IPS DF 19.7 (cell line): ENCODE measurements around the gene BSN.

Experiments used
- DNase-seq: peaks from one replicate; pipeline ENCODE4 v3.0.0-alpha.2; 2013; ENCODE audit warnings: low read depth, low spot score

The BSN gene

DNA sequence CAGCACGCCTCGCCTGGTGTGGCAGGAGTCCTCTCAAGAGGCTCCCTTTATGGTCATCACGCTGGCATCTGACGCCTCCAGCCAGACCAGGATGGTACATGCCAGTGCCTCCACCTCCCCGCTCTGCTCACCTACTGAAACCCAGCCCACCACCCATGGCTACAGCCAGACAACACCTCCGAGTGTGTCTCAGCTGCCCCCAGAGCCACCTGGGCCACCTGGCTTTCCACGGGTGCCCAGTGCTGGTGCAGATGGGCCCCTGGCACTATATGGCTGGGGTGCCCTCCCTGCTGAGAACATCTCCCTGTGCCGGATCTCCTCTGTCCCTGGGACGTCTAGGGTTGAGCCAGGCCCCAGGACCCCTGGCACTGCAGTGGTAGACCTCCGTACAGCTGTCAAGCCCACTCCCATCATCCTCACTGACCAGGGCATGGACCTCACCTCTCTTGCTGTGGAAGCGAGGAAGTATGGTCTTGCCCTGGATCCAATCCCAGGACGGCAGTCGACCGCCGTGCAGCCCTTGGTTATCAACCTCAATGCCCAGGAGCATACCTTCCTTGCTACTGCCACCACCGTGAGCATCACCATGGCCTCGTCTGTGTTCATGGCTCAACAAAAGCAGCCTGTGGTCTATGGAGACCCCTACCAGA lies 100.0 kb downstream of the BSN start:
- no peak for DNase-seq

DNA sequence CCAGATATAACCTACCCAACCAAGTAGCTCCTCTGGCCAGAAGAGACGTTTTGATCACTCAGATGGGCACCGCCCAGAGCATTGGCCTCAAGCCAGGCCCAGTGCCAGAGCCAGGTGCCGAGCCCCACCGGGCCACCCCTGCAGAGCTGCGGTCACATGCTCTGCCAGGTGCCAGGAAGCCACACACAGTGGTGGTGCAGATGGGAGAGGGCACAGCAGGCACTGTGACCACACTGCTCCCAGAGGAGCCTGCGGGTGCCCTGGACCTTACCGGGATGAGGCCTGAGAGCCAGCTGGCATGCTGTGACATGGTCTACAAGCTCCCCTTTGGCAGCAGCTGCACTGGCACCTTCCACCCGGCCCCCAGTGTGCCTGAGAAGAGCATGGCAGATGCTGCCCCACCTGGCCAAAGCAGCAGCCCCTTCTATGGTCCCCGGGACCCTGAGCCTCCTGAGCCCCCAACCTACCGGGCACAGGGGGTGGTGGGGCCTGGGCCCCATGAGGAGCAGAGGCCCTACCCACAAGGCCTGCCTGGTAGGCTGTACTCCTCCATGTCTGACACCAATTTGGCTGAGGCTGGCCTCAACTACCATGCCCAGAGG lies 100.8 kb downstream of the BSN start:
- no peak for DNase-seq

DNA sequence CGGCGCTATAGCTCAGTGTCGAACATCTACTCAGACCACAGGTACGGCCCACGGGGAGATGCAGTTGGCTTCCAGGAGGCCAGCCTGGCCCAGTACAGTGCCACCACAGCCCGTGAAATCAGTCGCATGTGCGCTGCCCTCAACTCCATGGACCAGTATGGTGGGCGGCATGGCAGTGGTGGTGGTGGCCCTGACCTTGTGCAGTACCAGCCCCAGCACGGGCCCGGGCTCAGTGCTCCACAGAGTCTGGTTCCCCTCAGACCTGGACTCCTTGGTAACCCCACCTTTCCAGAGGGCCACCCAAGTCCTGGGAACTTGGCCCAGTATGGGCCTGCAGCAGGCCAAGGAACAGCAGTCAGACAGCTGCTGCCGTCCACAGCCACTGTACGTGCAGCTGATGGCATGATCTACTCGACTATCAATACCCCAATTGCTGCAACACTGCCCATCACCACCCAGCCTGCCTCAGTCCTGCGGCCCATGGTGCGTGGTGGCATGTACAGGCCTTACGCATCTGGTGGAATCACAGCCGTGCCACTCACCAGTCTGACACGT lies 101.5 kb downstream of the BSN start:
- no peak for DNase-seq

DNA sequence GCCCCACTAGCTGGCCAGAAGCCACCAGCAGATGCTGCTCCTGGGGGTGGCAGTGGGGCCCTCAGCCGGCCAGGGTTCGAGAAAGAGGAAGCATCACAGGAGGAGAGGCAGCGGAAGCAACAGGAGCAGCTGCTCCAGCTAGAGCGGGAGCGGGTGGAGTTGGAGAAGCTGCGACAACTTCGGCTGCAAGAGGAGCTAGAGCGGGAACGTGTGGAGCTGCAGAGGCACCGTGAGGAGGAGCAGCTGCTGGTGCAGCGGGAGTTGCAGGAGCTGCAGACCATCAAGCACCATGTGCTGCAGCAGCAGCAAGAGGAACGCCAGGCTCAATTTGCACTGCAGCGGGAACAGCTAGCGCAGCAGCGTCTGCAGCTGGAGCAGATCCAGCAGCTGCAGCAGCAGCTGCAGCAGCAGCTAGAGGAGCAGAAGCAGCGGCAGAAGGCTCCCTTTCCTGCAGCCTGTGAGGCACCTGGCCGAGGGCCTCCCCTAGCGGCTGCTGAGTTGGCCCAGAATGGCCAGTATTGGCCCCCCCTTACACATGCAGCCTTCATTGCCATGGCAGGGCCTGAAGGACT lies 102.3 kb downstream of the BSN start:
- DNase-seq = no peak

DNA sequence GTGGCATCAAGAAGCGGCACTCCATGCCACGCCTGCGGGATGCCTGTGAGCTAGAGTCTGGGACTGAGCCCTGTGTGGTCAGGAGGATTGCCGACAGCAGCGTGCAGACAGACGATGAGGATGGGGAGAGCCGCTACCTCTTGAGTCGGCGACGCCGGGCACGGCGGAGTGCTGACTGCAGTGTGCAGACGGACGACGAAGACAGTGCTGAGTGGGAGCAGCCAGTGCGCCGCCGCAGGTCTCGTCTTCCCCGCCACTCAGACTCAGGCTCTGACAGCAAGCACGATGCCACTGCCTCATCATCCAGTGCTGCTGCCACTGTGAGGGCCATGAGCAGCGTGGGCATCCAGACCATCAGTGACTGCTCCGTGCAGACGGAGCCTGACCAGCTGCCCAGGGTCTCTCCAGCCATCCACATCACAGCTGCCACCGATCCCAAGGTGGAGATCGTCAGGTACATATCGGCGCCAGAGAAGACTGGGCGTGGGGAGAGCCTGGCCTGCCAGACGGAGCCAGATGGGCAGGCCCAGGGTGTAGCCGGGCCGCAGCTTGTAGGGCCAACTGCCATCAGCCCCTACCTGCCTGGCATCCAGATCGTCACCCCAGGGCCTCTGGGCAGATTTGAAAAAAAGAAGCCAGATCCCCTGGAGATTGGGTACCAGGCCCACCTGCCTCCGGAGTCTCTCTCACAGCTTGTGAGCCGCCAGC lies 103.1 kb downstream of the BSN start:
- DNase-seq = no peak

DNA sequence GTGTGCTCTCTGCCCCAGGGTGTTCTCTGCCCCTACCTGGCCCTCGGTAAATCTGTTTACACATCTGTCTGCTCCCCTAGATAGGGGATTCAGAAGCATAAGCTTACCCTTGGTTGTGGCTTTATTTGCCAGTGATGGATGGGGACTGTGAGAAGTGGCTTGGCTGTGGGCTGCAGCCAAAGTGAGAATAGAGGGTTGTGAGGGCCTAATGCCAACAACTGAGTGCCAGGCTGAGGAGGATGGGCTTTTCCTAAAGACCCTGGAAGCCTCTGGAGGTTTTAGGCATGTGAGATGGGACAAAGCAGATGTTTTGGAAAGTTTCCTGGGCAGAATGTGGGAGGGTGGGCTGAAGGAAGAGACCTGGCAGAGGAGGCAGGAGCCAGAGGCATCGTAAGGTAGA lies 104.4 kb downstream of the BSN start:
- DNase-seq = no peak

DNA sequence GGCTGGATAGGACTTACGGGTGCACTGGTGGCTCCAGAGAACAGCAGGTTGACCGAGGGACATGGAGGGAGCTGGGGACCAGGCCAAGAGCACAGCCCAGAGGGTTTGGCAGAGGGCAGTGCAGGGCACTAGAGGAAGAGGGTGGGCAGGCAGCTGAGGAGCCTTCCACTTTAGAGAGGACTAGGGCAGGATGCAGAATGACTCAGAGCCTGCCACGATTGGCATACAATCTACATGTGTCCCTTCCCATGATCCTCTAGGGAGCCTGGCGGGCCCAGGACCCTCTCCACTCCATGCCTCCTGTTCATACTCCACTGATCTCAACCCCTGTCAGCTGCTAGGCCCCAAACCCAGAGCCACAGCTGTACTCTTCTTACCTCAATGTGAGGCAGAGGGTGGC lies 105.5 kb downstream of the BSN start:
- DNase-seq = no peak

DNA sequence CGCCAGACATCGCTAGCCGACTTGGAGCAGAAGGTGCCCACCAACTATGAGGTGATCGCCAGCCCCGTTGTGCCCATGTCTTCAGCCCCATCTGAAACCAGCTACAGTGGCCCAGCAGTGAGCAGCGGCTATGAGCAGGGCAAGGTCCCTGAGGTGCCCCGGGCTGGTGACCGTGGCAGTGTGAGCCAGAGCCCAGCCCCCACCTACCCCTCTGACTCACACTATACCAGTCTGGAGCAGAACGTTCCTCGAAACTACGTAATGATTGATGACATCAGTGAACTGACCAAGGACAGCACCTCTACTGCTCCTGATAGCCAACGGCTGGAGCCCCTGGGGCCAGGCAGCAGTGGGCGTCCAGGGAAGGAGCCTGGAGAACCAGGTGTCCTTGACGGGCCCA lies 107.0 kb downstream of the BSN start:
- no peak for DNase-seq

DNA sequence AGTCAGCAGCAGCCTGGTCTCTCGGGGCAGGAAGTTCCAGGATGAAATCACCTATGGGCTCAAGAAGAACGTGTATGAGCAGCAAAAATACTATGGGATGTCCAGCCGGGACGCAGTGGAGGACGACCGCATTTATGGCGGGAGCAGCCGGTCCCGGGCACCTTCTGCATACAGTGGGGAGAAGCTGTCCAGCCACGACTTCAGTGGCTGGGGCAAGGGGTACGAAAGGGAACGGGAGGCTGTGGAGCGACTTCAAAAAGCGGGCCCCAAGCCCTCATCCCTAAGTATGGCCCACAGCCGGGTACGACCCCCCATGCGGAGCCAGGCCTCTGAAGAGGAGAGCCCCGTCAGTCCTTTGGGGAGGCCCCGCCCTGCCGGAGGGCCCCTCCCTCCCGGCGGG lies 107.7 kb downstream of the BSN start:
- DNase-seq = no peak

DNA sequence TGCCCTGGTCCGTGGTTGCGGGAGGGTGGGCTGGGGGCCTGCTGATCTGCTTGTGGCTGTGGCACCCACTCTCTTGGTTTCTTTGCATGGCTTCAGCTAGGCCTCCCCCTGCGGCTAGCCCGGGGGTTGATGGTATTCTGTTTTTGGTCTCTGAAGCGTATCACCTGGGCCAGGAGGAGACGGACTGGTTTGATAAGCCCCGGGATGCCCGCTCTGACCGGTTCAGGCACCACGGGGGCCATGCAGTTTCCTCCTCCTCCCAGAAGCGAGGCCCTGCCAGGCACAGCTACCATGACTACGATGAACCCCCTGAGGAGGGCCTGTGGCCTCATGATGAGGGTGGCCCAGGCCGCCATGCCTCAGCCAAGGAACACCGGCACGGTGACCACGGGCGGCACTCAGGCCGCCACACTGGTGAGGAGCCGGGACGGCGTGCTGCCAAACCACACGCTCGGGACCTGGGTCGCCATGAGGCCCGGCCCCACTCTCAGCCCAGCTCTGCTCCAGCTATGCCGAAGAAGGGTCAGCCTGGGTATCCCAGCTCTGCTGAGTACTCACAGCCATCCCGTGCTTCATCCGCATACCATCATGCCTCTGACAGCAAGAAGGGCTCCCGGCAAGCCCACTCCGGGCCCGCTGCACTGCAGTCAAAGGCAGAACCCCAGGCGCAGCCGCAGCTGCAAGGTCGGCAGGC lies 108.6 kb downstream of the BSN start:
- no peak for DNase-seq

DNA sequence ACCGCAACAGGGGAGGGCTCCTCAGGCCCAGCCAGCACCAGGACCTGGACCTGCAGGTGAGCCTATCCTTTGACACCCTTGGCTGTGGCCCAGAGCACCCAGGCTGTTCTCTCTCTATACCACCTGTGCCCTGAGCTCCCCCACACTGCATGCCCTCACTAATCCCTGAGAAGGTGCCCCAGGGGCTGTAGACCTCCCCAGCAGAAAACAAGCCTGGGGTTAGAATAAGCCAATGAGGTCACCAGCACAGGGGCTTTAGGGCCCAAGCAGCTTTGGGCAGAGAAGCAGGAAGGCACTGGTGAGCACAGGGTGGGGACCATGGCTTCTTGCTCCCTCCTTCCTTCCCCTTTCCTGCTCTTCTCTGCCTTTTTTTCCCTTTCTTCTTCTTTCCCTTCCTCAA lies 109.6 kb downstream of the BSN start:
- no peak for DNase-seq

DNA sequence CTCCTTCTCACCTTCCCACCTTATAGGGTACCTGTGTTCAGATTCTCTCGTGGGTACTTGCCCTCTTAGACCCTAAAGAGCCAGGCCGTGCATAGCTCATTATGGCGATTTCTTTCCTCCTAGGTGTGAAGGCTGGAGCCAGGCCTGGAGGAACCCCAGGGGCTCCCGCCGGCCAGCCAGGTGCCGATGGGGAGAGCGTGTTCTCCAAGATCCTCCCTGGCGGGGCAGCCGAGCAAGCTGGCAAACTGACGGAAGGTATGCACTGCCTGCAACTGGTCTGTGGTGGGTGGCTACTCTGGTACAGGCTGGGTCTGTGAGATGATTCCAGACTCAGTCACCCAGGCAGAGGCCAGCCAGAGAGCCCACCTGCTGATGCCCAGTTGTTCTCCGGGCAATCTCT lies 110.0 kb downstream of the BSN start:
- DNase-seq = no peak

DNA sequence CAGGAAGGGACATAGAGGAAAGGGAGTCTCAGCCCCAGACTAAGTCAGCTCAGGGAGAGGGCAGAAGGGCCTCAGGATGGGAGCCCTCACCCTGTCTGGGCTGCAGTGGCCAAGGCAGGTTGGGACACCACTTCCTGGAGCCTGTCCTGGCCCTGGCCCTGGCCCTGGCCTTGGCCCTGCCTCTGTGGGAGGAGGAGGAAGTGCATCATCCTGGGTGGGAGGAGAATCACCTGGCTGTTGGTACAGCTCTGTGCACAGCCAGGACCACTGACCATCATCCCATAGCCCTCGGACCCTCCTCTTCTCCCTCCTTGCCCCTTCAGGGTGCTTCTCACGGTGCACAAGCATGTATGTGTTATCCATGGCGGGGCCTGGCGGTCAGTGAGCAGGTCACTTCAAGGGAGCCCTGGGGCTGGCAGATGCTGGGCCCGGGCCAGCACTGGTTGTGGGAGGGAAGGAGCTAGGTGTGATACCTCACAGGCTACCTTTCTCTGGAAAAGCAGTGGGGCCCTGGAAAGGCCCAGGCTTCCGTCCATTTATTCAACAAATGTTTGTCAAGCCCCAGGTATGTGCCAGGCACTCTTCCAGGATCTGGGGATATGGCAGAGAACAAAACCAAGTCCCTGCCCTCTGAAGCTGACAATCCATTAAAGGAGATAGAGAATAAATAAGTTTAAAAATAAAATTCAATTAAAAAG lies 111.7 kb downstream of the BSN start:
- DNase-seq = no peak

DNA sequence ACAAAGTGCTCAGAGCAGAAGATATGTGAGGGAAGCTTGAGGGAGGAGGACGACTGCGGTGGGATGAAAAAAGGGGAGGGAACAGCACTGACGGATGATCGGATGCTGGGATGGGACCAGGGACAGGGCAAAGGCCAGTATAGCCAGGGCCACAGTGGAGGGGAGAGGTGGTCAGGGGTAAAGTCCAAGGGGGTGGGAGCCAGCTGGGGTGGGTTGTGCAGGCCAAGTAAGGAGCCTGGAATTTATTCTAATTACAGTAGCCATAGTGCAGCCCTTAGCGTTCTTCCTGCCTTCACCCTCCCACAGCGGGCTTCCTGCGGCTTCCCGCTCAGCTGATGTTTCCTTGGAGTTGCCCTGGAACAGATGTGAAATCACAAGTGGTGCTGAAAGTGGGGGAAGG lies 112.3 kb downstream of the BSN start:
- DNase-seq = no peak

DNA sequence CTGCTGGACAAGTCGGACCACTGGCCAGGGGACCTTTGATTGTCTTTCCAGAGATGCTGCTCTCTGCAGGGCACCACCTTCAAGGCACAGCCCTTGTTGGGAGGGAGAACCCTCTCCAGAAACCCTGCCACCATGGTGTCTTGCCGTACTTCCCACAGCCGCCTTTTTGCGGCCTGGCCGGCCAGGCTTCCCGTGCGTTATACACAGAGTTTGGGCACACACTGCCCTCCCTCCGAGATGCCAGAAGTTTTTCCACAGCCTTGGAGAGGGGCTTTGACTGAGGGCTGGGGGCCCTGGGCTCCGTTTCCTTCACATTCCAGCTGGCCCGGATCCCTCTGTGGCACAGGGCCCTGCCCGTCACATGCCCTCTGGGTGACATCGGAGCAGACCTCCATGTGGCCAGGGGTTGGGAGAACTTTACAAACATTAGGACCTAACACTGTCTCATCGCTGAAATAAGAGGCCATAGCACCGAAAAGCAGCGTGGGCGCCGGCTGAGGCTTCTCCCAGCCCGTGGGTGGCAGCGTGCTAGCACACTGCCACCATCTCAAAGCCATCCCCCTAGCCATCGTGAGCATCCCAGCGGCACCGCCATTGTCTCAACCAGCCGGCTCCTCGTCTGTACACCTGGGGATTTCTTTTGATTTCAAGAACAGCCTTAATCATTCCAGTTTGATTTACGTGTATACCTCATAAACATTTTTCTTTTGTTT lies 113.6 kb downstream of the BSN start:
- DNase-seq = no peak

DNA sequence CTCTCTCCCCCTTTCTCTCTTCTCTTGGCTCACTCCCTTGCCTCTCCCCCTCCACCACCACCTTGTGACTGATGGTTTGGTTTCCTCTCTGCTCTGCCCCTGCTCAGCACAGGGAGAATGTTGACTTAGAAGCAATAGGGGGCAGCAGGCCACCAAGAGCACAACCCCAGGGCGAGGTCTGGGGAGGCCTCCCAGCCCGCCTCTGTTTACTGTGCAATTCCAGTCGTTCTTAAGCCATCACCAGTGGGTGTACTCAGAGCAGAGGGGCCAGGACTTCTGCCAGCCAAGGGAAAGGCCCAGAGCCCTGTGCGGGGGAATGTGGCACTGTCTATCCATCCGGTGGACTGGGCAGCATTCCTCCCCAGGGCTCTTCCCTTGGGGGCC lies 114.1 kb downstream of the BSN start:
- no peak for DNase-seq

DNA sequence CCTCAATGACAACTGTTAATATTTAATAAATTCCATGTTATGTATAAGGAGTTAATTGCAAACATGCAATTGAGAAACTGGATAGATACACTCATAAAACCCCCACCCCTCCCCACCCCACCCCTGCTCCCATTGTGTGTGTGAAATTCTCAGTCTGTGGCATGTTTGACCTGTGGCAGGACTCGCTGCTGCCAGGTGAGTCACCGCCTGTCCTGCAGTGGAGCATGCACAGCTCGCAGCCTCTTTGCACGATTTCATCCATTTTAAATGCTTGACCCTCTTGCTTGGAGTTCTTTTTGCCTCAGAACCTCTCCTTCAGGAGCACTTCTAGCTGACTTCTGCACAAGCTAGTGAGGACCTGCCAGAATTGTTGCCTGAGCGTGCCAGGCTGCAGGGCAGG lies 114.6 kb downstream of the BSN start:
- no peak for DNase-seq

DNA sequence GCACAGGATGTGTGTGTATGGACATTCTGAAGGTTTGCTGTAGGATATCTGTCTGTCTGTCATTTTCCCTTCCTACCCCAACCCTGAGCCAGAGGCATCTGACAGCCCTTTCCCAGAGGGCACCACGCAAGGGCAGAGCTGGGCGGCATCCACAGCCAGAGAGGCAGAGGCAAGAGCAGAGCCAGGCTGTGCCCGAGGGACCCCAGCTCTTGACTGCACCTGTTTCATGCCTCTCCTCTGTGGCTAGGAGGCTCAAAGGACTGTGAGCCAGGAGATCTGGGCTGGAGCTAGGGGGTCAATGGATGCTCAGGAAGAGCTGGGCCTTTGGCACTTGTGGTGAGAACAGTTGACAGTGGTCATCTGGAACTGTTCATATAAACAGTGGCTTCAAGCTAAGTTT lies 115.1 kb downstream of the BSN start:
- DNase-seq = no peak

DNA sequence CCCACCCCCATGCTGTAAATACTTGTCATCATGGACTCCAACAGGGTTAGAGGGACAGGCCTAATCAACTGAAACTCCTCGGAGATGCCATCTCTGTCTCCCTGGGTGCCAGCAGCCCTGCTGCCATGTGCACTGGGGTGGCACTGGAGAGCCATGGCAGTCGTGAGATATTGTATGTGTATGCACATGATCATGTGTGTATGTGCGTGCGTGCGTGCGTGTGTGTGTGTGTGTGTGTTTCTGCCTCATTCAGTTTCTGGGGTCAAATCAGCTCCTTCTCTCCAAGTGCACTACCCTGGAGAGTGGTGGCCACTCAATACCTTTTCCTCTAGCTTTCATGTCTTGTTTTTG lies 116.6 kb downstream of the BSN start:
- DNase-seq = no peak

DNA sequence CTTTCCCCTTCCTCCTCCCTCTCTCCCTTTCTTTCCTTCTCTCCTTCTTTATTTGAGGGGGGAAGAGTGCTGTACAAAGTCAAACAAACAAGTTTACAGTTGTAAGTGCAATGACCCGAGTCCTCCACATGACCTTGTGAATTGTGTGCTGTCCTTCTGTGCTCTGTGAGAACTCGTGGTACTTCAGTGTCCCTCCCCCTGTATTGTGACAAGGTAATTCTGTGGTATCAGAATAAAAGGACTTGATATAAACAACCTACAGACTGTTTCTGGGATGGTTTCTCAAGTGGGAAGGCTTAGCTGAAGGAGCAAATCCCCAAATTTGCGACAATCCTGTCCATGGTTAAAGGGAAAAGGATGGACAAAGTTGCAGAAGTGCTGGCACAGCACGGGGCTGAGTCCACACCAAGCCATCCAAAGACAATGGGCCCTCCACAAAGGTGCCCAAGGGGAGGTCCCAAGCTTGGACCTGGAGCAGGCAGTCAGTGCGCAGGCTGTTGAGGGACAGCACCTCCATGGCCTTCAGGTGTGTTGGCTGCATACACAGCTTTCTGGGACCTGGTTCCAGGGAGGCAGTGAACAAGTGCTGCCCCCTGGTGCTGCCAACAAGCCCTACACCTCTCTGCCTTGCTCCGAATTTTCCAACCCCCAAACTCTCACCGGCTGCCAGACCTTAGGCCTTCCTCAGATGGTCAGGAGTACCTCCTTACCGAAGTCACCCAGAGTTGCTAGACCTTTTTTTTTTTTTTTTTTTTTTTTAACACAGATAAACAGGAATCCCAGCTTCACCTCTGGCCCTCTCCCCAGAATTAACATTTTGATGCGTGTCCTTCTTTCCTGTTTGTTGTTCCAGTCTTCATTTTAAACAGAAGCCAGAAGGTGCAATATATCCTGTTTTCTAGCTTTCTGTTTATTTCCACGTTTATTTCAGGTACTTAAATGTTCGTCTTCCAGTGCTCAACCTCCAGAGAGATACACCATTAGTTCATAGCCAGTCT lies 117.3 kb downstream of the BSN start:
- DNase-seq = peak; percentile 52
